T-helper 1 cell treated with Interleukin-12 subunit alpha and Interleukin-12 subunit beta and Interleukin-4 antibody, amounts not matched to agents 30 μg/mL and 1 μg/mL, for 36 hours (primary cell): ENCODE results near the gene DKK3.
A peak's percentile ranks its signal among the peaks of the same experiment; 100 is the strongest.

ENCODE experiments used
- H3K27ac Mint-ChIP-seq: one replicate; pipeline ENCODE4 v1.8.0; 2021; ENCODE audit warnings: mild to moderate bottlenecking, mixed read lengths
- H3K27me3 Mint-ChIP-seq: one replicate; pipeline ENCODE4 v1.8.0; 2021; ENCODE audit warnings: low read depth, mixed read lengths
- H3K36me3 Mint-ChIP-seq: one replicate; pipeline ENCODE4 v1.8.0; 2021; ENCODE audit warnings: low read depth, mixed read lengths
- H3K4me1 Mint-ChIP-seq: one replicate; pipeline ENCODE4 v1.8.0; 2021; ENCODE audit warnings: low read depth, mixed read lengths
- H3K4me3 Mint-ChIP-seq: one replicate; pipeline ENCODE4 v1.8.0; 2021; ENCODE audit warnings: mild to moderate bottlenecking, moderate library complexity, mixed read lengths
- H3K9me3 Mint-ChIP-seq: one replicate; pipeline ENCODE4 v1.8.0; 2021; ENCODE audit warnings: mixed read lengths

DKK3 gene

GRCh38 chr11:12003336-12003735, 5.1 kb downstream of the DKK3 start:
- Mint-ChIP-seq H3K4me1 (peaks cover 7% of the 10 kb centered on the region), H3K9me3 (no peaks in the 10 kb centered on the region), H3K27ac (no peak overlapping the region), H3K36me3 (no peaks in the 10 kb centered on the region), H3K27me3 (peaks cover 76% of the 10 kb centered on the region), H3K4me3 (no peak overlapping the region)

- Mint-ChIP-seq H3K27ac (no peak overlapping the region), H3K4me1 (peaks cover 11% of the 10 kb centered on the region), H3K4me3 (no peak overlapping the region), H3K27me3 (peaks cover 64% of the 10 kb centered on the region), H3K9me3 (no peaks in the 10 kb centered on the region), H3K36me3 (no peaks in the 10 kb centered on the region)
Measured at GRCh38 chr11:12001186-12001585, 7.2 kb downstream of the DKK3 start.

- Mint-ChIP-seq H3K9me3 (no peaks in the 10 kb centered on the region), H3K27ac (no peak overlapping the region), H3K4me1 (peaks cover 11% of the 10 kb centered on the region), H3K4me3 (peak overlapping the region; percentile 34), H3K36me3 (no peaks in the 10 kb centered on the region), H3K27me3 (peaks cover 51% of the 10 kb centered on the region)
Measured at GRCh38 chr11:11998091-11998781, 10.2 kb downstream of the DKK3 start.

DNA sequence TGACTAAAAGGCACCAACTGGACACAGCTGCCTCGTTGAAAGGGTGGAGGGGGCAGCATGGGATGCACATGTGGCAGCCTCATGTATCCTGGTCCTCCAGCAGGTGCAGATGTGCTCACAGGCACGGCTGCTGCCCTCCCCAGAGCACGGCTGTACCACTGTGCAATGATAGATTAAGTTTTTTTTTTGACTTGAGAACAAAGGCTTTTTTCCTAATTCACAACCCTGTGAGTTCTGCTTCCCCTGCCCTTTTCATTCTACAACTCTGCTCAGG, 11.4 kb downstream of the DKK3 start:
- Mint-ChIP-seq H3K4me1 (peaks cover 11% of the 10 kb centered on the region), H3K4me3 (no peak overlapping the region), H3K9me3 (no peaks in the 10 kb centered on the region), H3K36me3 (no peaks in the 10 kb centered on the region), H3K27me3 (peaks cover 39% of the 10 kb centered on the region), H3K27ac (no peak overlapping the region)

DNA sequence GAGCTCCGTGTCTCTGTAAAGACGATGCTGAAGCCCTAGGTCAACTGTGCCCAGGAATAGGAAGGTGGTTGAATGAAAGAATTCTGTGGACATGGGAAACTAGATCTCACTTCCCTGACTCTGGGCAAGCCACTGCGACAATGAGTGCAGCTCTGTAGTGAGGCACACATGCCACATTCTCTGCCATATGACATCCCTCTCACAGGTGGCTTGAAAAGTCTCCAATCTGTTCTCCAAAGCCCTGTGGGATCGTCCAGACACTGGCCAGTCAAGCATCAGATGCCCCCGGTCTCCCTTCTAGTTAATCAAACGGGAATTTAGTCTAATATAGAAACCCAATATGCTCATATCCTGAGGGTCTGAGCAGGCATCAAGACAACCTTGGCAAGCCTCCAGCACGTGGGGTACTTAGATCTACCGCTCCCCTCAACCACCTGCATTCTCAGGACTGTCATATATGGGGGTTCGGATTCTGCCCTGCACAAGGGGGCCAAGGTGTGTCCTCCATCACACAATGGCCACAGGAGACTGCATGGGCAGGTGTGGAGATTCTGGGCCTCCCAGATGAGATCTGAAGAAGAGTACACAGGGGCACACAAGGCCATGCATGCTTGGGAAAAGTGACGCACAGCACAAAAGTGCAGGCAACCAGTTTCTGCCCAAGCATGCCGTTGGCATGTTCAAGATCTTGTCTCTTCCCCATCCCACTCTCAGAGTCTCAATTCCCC, 11.9 kb downstream of the DKK3 start:
- H3K9me3 Mint-ChIP-seq = no peaks in the 10 kb centered on the region
- H3K36me3 Mint-ChIP-seq = no peaks in the 10 kb centered on the region
- H3K27ac Mint-ChIP-seq = no peak overlapping the region
- peaks cover 11% of the 10 kb centered on the region for H3K4me1 Mint-ChIP-seq
- peaks cover 40% of the 10 kb centered on the region for H3K27me3 Mint-ChIP-seq
- no peak overlapping the region for H3K4me3 Mint-ChIP-seq

DNA sequence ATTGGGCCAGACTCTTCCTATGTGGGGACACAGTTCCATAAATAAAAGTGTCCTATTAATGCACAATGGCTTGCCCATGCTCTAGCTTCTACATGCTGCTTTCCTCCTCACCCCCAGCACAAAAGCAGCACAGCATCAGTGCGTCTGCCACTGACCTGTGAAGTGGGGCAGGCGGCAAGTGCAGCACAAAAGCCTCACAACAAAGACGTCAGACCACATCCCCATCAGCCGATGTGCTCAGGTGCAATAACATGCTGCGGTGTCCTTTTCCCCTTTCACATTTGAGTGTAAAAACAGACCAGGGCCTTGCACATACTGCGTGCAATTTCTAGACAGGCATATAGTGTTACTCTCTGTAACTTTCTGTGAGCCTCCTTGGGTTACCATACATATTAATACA, 12.8 kb downstream of the DKK3 start:
- Mint-ChIP-seq H3K27ac (no peak overlapping the region), H3K9me3 (no peaks in the 10 kb centered on the region), H3K27me3 (peaks cover 41% of the 10 kb centered on the region), H3K4me3 (no peak overlapping the region), H3K4me1 (peaks cover 11% of the 10 kb centered on the region), H3K36me3 (no peaks in the 10 kb centered on the region)

DNA sequence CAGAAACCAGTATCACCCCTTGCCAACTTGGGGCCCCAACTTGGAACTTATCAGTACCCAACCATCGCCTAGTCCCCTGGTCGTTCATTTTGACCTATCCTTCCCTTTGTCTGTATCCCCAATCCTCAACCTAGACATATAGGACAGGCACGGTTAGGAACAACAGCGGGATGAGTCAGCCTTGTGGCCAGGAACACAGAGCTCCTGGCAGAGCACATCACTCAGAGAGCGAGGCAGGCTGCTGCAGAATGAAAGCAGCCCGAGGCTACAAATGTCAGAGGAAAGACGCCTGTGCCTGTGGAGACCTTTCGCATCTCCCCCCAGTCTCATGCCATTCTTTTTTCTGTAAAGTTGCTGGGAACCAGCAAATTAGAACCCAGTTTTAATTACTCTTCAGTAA, 14.6 kb downstream of the DKK3 start:
- H3K27ac Mint-ChIP-seq = no peak overlapping the region
- peaks cover 9% of the 10 kb centered on the region for H3K4me1 Mint-ChIP-seq
- H3K4me3 Mint-ChIP-seq = no peak overlapping the region
- no peaks in the 10 kb centered on the region for H3K36me3 Mint-ChIP-seq
- no peaks in the 10 kb centered on the region for H3K9me3 Mint-ChIP-seq
- H3K27me3 Mint-ChIP-seq = peaks cover 35% of the 10 kb centered on the region

- Mint-ChIP-seq H3K4me1 (peaks cover 2% of the 10 kb centered on the region), H3K27ac (no peak overlapping the region), H3K9me3 (no peaks in the 10 kb centered on the region), H3K4me3 (no peak overlapping the region), H3K27me3 (peaks cover 29% of the 10 kb centered on the region), H3K36me3 (no peaks in the 10 kb centered on the region)
Measured at GRCh38 chr11:11992257-11993212, 15.9 kb downstream of the DKK3 start.

DNA sequence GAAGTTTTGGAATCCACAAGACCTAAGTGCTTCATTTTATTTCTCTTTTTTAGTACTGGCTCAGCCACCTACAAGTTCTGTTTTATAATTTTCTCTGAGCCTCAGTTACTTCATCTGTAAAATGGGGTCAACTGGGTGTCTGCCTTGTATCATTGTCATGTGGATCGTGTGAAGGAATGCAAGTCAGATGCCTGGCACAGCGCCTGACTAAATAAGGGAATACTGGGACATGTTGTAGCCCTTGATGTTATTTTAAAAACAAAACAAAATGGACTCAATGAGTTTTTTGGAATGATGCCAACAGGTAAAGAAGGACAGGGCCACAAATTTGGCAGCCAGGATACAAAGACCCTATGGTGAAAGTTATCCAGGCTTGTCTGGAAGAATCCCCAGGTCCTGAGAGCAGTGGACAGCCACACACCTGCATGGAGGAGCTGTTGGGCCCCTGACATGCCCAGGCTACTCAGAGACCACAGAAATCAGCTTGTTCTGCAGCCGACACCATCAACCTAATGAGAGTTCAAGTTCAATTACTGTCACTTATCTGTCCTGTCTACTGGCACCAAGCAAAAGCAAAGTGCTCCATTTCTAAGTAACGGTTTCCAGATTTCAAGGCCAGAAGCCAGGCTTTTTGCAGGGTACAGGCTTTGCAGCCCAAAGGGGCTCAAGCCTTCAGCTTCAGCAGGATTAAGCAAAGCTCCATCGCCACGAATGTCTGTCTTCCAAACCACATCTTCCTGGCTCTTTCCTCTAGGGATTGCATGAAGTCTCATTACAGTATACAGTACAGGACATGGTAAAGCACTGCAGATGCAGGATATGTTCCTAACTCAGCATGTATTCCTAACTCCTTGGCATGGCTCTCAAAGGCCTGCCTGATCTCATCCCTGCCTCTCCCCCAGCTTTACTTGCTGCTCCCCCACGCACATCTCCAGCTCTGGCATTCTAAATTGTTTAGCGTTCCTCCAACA, 18.4 kb downstream of the DKK3 start:
- Mint-ChIP-seq H3K27me3 (peaks cover 15% of the 10 kb centered on the region), H3K9me3 (no peaks in the 10 kb centered on the region), H3K4me3 (no peak overlapping the region), H3K36me3 (no peaks in the 10 kb centered on the region), H3K27ac (no peak overlapping the region), H3K4me1 (peaks cover 3% of the 10 kb centered on the region)

GRCh38 chr11:11988681-11989261, 19.7 kb downstream of the DKK3 start:
- peaks cover 3% of the 10 kb centered on the region for H3K4me1 Mint-ChIP-seq
- H3K4me3 Mint-ChIP-seq = no peak overlapping the region
- H3K27me3 Mint-ChIP-seq = peaks cover 12% of the 10 kb centered on the region
- H3K27ac Mint-ChIP-seq = no peak overlapping the region
- H3K9me3 Mint-ChIP-seq = no peaks in the 10 kb centered on the region
- no peaks in the 10 kb centered on the region for H3K36me3 Mint-ChIP-seq

DNA sequence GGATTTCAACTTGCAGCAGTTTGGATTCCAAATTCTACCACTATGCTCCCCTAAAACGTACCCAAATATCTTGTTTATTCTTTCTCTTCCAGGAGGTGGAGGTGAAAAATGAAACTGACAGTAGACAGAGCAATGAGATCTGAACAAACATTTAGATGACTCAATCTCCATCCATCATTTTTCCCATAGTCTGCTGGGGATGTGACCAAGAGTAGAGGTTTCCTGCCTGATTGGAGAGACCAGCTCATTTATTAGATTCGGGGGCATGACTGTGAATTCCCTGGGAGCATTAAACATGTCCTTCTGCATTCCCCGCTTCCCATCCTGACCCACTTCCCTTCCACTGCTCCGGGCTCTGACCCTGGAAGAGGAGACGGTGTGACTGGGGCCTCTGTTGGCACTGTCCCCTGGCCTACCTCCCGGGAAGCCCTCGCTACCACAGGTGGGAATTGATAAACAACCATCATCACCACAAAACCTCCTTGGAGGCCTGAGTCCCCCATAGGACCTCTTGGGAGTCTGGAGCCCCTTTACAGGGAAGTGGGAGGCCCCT, 20.3 kb downstream of the DKK3 start:
- H3K27ac Mint-ChIP-seq = no peak overlapping the region
- H3K27me3 Mint-ChIP-seq = peaks cover 7% of the 10 kb centered on the region

GRCh38 chr11:11987503-11988022, 20.9 kb downstream of the DKK3 start:
- peaks cover 7% of the 10 kb centered on the region for H3K27me3 Mint-ChIP-seq
- H3K4me1 Mint-ChIP-seq = peaks cover 3% of the 10 kb centered on the region
- H3K9me3 Mint-ChIP-seq = no peaks in the 10 kb centered on the region
- H3K4me3 Mint-ChIP-seq = no peak overlapping the region
- H3K27ac Mint-ChIP-seq = no peak overlapping the region
- no peaks in the 10 kb centered on the region for H3K36me3 Mint-ChIP-seq

More for the DNA sequence above, 20.3 kb downstream of the DKK3 start:
- Mint-ChIP-seq H3K36me3 (no peaks in the 10 kb centered on the region), H3K4me1 (peaks cover 3% of the 10 kb centered on the region), H3K4me3 (no peak overlapping the region), H3K9me3 (no peaks in the 10 kb centered on the region)
